Vagina (tissue), 2 donors: Measurements from ENCODE around the gene AQP7.

Source experiments
- CTCF ChIP-seq, 3 experiments: fragments of 450-650 bp in 2 of 3; fragments of 200-600 bp in 1 of 3; sonication (generic) in 1 of 3; IDR thresholded peaks; one replicate each; pipeline ENCODE4 v1.5.1; 2017 to 2019; ENCODE audit warnings: antibody characterized with exemption in 3 of 3, mild to moderate bottlenecking in 2 of 3, moderate library complexity in 2 of 3
- POLR2A ChIP-seq, 2 donors: fragments of 450-650 bp; IDR thresholded peaks; one replicate each; pipeline ENCODE4 v1.6.1; 2017; ENCODE audit warnings: antibody characterized with exemption in 2 of 2, mild to moderate bottlenecking in 2 of 2, moderate library complexity in 2 of 2
- POLR2AphosphoS5 ChIP-seq, 2 donors: sonication (generic); formaldehyde crosslinking; IDR thresholded peaks; one replicate each; pipeline ENCODE4 v1.9.0; 2017; ENCODE audit warnings: antibody characterized with exemption in 2 of 2, mild to moderate bottlenecking in 2 of 2, low read depth in 1 of 2; ENCODE audit not compliant: insufficient read depth in 1 of 2

GRCh38 chr9:33372900-33373299 lies 29.5 kb downstream of the AQP7 start:
- TF ChIP-seq POLR2A (IDR thresholded peaks at IDR 0.05) (no peak), CTCF (IDR thresholded peaks at IDR 0.05) (no peak), POLR2AphosphoS5 (IDR thresholded peaks at IDR 0.05; ENCODE audit: insufficient read depth in 1 of 2, low read depth in 1 of 2) (no peak)
